MM.1S (cell line): Measurements from ENCODE around the gene CRACDL.

Experiments used
- EZH2 ChIP-seq: fragments of 300-600 bp; sonication (generic); optimal IDR thresholded peaks from 2 replicates; pipeline ENCODE3; 2017; ENCODE audit warnings: low read depth, mild to moderate bottlenecking, antibody characterized with exemption, low read length, mixed read lengths
- EZH2phosphoT487 ChIP-seq: fragments of 300-600 bp; sonication (generic); IDR thresholded peaks from 2 replicates; pipeline ENCODE4 v1.6.1; 2018; ENCODE audit warnings: antibody characterized with exemption, low read length
- TF ChIP-seq, protein P1 (sequence below): fragments of 300-600 bp; sonication (generic); IDR thresholded peaks from 2 replicates; pipeline ENCODE4 v1.5.1; 2016; ENCODE audit warnings: antibody characterized with exemption, low read length, mixed read lengths

DNA sequence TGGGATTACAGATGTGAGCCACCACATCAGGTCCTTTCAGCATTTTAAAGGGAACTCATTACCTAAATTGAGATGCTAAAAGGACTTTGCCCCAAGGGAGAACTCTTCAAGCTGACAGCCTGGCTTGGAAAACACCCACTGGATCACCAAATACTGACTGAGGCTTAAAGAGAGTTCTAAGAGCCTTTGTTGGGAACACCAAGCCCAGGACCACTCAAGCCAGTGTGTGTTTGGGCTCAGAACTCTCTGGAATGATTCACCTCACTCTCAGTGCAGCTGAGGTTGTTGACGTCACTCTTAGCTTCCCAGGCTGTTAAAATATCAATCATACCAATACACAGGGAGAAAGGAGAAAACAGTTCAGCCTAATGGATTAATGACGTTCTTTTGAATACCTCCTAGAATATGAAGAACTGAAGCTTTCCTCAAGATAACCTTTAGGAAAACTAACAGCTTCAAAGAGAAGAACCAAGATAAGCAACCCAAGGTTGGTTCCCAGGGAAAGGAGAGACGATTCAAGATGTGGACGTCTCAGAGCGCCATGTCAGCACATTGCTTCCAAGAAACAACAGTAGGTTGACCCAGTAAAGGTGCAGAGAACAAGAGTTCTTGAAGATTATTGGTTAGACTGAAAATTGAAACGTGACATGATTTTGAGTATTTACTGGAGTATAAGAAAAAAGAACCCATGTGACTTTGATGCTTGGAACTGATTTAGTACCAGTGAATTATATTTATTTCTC, 157.1 kb downstream of the CRACDL start:
- TF ChIP-seq, protein P1, sequence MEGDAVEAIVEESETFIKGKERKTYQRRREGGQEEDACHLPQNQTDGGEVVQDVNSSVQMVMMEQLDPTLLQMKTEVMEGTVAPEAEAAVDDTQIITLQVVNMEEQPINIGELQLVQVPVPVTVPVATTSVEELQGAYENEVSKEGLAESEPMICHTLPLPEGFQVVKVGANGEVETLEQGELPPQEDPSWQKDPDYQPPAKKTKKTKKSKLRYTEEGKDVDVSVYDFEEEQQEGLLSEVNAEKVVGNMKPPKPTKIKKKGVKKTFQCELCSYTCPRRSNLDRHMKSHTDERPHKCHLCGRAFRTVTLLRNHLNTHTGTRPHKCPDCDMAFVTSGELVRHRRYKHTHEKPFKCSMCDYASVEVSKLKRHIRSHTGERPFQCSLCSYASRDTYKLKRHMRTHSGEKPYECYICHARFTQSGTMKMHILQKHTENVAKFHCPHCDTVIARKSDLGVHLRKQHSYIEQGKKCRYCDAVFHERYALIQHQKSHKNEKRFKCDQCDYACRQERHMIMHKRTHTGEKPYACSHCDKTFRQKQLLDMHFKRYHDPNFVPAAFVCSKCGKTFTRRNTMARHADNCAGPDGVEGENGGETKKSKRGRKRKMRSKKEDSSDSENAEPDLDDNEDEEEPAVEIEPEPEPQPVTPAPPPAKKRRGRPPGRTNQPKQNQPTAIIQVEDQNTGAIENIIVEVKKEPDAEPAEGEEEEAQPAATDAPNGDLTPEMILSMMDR = no peak
- TF ChIP-seq EZH2phosphoT487 = no peak
- TF ChIP-seq EZH2 = no peak
